ENCODE data around the gene ZNF700. TPM values are rescaled to one million over a fixed set of nuclear protein-coding genes. Genes with fewer than 3 reads are reported as not detected.

ZNF700 gene
- total and polyA plus RNA-seq, 2 donors (not counting 3 experiments of a cell fraction or from before 2014, with no cell fraction given): 2.3 to 7.9 TPM

DNA sequence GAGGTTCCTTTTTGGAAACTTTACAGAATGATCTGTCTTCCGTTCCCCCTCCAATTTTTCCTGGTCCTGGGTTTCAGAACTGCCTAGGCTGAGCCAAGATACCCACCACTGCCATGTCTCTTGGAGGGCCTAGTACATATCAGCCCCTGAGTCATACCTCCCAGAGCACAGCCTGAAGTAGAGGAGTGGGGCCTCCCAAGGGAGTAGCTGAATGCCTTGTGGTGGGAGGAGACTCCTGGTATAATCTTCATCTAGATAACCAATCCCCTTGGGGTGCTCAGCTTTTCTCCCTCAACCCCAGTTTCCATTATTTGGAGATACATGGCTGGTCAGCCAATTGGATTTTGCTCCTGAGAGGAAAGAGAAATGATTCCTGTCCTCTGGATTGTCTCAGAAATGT is 70.3 kb downstream of the ZNF700 start:
- Histone ChIP-seq H4K20me1 (replicated peaks; ENCODE audit: control insufficient read depth, extremely low read depth, insufficient read depth, low read length) (no peaks in the 10 kb centered on the region), H3K4me2 (ENCODE audit: insufficient read depth, low read length) (no peak overlapping the region), H3K9me1 (replicated peaks; ENCODE audit: control insufficient read depth, extremely low read depth, insufficient read depth, low read length) (no peaks in the 10 kb centered on the region), H3K4me1 (ENCODE audit: control insufficient read depth, extremely low read depth, insufficient read depth, low read length) (no peaks in the 10 kb centered on the region), H3K9ac (replicated peaks; ENCODE audit: extremely low read depth, insufficient read depth, low read length) (no peak overlapping the region), H3K79me2 (ENCODE audit: control insufficient read depth, insufficient read depth, low read length) (peaks cover 1% of the 10 kb centered on the region), H3K27me3 (ENCODE audit: control insufficient read depth in 2 of 2, insufficient read depth in 2 of 2, low read length in 2 of 2) (no peaks in the 10 kb centered on the region), H3K9me3 (replicated peaks; ENCODE audit: control insufficient read depth, insufficient read depth, low read length) (no peaks in the 10 kb centered on the region), H3K4me3 (replicated peaks in 1 of 3; ENCODE audit: insufficient read depth in 1 of 3, low read depth in 1 of 3, low read length in 3 of 3) (no peak overlapping the region), H3K27ac (ENCODE audit: insufficient read depth, low read depth, low read length) (no peak overlapping the region), H3K36me3 (ENCODE audit: control insufficient read depth in 2 of 2, extremely low read depth in 1 of 2, insufficient read depth in 2 of 2, low read length in 2 of 2) (no peaks in the 10 kb centered on the region), H2AFZ (ENCODE audit: low read depth, low read length) (no peak overlapping the region)
- dilution Hi-C loops (cut with MboI; ENCODE audit: extremely low pct_ligation_motif_present, low sequenced_read_pairs): no loop called here
- POLR2A ChIA-PET: no interaction called here
- CTCF ChIA-PET: interaction anchor here (0.7 kb wide), 1 partner anchor 447 kb away, joined by 3 read pairs; no protein-coding TSS in a partner anchor
- TF ChIP-seq GATA2 (IDR thresholded peaks at IDR 0.05; ENCODE audit: insufficient read depth, insufficient read length, low read depth, low read length): no peak
- no peak for TF ChIP-seq EZH2 (IDR thresholded peaks at IDR 0.05; ENCODE audit: borderline replicate concordance, low read depth, low read length, severe bottlenecking)
- no peak for TF ChIP-seq POLR2A (IDR thresholded peaks at IDR 0.05; ENCODE audit: low read depth, low read length)
- no peak for TF ChIP-seq FOS (IDR thresholded peaks at IDR 0.05; ENCODE audit: borderline replicate concordance, insufficient read depth, low read length)
- TF ChIP-seq MYC (IDR thresholded peaks at IDR 0.05; ENCODE audit: low read depth, low read length): no peak
- TF ChIP-seq JUN (IDR thresholded peaks at IDR 0.05; ENCODE audit: borderline replicate concordance, insufficient read depth, insufficient read length, low read depth): no peak
- no peak for DNase-seq (ENCODE audit: low read depth, low spot score)
- intact Hi-C loops (cut with micrococcal nuclease): no loop called here
- FAIRE-seq: no peak
- no TSS peak for BruUV-seq (replicated peaks)

Small RNA genes lying within 50 kb of the gene (small RNA-seq; reads per million reads assigned to genes)
- gene RNA5SP464 (ENCODE audit: insufficient read depth, insufficient read length, low read depth, low replicate concordance): not detected

Other genes starting within 250 kb of the ZNF700 start
- gene ZNF823, start 186.2 kb upstream of the ZNF700 start, total RNA-seq: 3.8 and 4.4 TPM in 2 replicates
- gene ZNF823, start 186.2 kb upstream of the ZNF700 start, polyA plus RNA-seq: 1.1 and 1.4 TPM in 2 replicates
- gene ZNF441, start 158.1 kb upstream of the ZNF700 start, total RNA-seq: 2.4 and 4.5 TPM in 2 replicates
- gene ZNF441, start 158.1 kb upstream of the ZNF700 start, polyA plus RNA-seq: 1.2 and 1.9 TPM in 2 replicates
- gene ZNF491, start 126.6 kb upstream of the ZNF700 start, total RNA-seq: 0.85 and 1.1 TPM in 2 replicates
- 0.35 and 0.55 TPM in 2 replicates for gene ZNF491, start 126.6 kb upstream of the ZNF700 start, polyA plus RNA-seq
- 9.1 and 13.3 TPM in 2 replicates for gene ZNF440, start 110.8 kb upstream of the ZNF700 start, total RNA-seq
- gene ZNF440, start 110.8 kb upstream of the ZNF700 start, polyA plus RNA-seq: 1.5 and 2.2 TPM in 2 replicates
- gene ZNF439, start 76.4 kb upstream of the ZNF700 start, total RNA-seq: 0.33 TPM in 1 of 2 replicates, not detected in the other
- 0.12 and 0.18 TPM in 2 replicates for gene ZNF439, start 76.4 kb upstream of the ZNF700 start, polyA plus RNA-seq
- gene ZNF69, start 37.3 kb upstream of the ZNF700 start, total RNA-seq: 1.2 and 5.6 TPM in 2 replicates
- gene ZNF69, start 37.3 kb upstream of the ZNF700 start, polyA plus RNA-seq: 1.4 and 1.9 TPM in 2 replicates
- 0.48 and 0.77 TPM in 2 replicates for gene ZNF763, start 39.9 kb downstream of the ZNF700 start, total RNA-seq
- gene ZNF763, start 39.9 kb downstream of the ZNF700 start, polyA plus RNA-seq: 0.17 and 0.22 TPM in 2 replicates
- 0.42 and 1.8 TPM in 2 replicates for gene ZNF433, start 110.6 kb downstream of the ZNF700 start, total RNA-seq
- gene ZNF433, start 110.6 kb downstream of the ZNF700 start, polyA plus RNA-seq: 1.3 and 2.1 TPM in 2 replicates
- 0.51 TPM in 1 of 2 replicates, not detected in the other for gene ZNF878, start 127.9 kb downstream of the ZNF700 start, total RNA-seq
- gene ZNF878, start 127.9 kb downstream of the ZNF700 start, polyA plus RNA-seq: not detected in 2 replicates
- gene ZNF844, start 139.6 kb downstream of the ZNF700 start, total RNA-seq: 0.90 and 3.8 TPM in 2 replicates
- gene ZNF844, start 139.6 kb downstream of the ZNF700 start, polyA plus RNA-seq: 0.88 and 0.90 TPM in 2 replicates
- 0.35 and 0.88 TPM in 2 replicates for gene ZNF20, start 215.2 kb downstream of the ZNF700 start, total RNA-seq
- gene ZNF20, start 215.2 kb downstream of the ZNF700 start, polyA plus RNA-seq: 0.35 and 0.46 TPM in 2 replicates
- 6.7 and 7.1 TPM in 2 replicates for gene ZNF625, start 231.6 kb downstream of the ZNF700 start, total RNA-seq
- 0.73 and 0.90 TPM in 2 replicates for gene ZNF625, start 231.6 kb downstream of the ZNF700 start, polyA plus RNA-seq
- gene ZNF136, start 238.0 kb downstream of the ZNF700 start, total RNA-seq: 3.5 and 4.0 TPM in 2 replicates
- 0.92 TPM in 2 replicates for gene ZNF136, start 238.0 kb downstream of the ZNF700 start, polyA plus RNA-seq

Data from endothelial cell of umbilical vein (primary cell).